KOPT-K1 (cell line): Measurements from ENCODE around the gene DCDC2C.
"Not testable (repeated sequence)": the region's sequence is repeated elsewhere in the genome, so short reads cannot be mapped to it uniquely, and the experiment has no call there.

ENCODE experiments used
- H3K27ac ChIP-seq: fragments of 200-600 bp; sonication (generic); 2 replicates; pipeline ENCODE4 v1.5.1; 2016; ENCODE audit warnings: antibody characterized with exemption, mild to moderate bottlenecking, low read depth, low read length; ENCODE audit not compliant: poor library complexity, severe bottlenecking
- H3K36me3 ChIP-seq: fragments of 200-600 bp; sonication (generic); 2 replicates; pipeline ENCODE4 v1.5.1; 2017; ENCODE audit warnings: antibody characterized with exemption, mild to moderate bottlenecking, low read length, moderate library complexity; ENCODE audit not compliant: insufficient read depth
- H3K9me3 ChIP-seq: fragments of 200-600 bp; sonication (generic); 2 replicates; pipeline ENCODE4 v1.5.1; 2017; ENCODE audit warnings: antibody characterized with exemption, low read length, mild to moderate bottlenecking; ENCODE audit not compliant: insufficient read depth, poor library complexity, severe bottlenecking

DCDC2C gene

DNA sequence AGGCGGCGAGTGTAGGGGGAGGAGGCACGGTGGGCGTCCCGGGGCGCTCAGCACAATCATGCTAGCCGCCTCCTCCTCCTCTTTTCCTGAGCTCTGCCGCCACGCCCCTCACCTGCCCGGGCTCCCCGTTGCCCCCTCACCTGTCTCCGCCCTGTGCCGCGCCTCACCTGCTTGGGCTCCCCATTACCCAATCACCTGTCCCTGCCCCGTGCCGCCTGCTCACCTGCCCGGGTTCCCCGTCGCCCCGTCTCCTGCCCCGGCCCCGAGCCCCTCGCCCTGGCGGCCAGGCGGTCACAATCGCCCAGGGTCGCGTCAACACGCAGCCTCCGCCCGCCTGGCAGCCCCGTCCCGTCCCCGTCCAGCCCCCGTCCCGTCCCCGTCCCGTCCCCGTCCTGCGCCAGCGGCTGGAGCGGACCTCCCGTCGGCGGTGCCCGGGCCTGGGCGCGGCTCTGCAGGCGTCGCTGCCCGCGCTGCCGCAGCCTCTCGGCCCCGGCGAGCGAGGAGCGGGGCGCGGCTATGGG lies at the start of gene DCDC2C:
TSS of gene DCDC2C (plus strand) at position 340 of the 521 bp plus-strand sequence. CDS start at position 517, 177 bp downstream.
- H3K36me3 ChIP-seq: no peaks in the 10 kb centered on the region
- no peaks in the 10 kb centered on the region for H3K9me3 ChIP-seq
- H3K27ac ChIP-seq: no peak within 1 kb of the TSS

DNA sequence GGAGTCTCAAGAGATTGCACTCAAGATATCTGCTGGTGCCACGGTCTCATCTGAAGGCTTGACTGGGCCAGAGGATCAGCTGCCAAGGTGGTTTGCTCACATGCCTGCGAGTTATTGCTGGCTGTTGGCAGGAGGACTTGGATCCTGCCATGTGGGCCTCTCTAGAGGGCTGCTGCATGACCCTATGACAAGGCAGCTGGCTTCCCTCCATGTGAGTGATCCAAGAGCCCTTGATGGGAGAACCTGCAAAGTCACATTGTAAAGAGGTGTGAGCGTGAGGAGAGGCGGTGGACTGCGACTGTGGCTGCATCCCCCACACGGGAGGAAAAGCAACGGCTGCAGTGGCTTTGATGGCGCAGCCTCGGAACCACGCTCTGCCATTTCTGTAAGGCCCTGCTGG lies 49.4 kb upstream of the DCDC2C start:
- no peak overlapping the region for H3K27ac ChIP-seq
- no peaks in the 10 kb centered on the region for H3K9me3 ChIP-seq
- H3K36me3 ChIP-seq: no peaks in the 10 kb centered on the region

DNA sequence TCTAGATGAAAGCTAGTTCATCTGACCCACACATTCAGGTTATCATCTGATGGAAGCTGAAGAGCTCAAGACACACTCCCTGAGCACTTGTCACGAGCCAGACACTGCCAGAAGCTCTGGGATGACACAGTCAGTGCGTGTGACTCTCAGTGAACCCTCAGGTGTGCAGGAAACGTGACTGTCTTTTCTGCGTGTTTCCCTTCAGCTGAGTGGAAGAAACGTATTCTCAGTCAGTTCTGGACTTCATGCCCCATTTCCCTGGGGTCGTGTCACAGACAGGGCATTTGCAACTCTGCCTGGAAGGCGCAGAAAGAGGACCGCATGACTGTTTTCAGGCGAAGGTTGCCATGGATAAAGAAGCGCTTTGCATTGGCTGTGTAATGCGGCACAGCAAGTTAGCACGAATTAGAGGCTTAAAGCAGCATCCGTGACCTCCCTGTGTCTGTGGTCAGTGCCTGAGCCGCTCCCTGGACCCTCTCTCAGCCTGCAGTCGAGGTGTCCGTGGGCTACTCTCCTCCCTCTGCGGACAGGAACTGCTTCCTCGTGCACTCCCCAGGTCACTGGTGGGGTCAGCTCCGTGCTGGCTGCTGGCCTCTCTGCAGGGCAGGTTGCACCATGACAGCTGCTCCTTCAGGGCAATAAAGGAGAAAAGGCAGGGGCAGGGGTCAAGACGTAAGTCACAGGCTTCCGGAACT lies 48.7 kb upstream of the DCDC2C start:
- no peaks in the 10 kb centered on the region for H3K36me3 ChIP-seq
- H3K27ac ChIP-seq: no peak overlapping the region
- H3K9me3 ChIP-seq: no peaks in the 10 kb centered on the region

- Histone ChIP-seq H3K9me3 (no peaks in the 10 kb centered on the region), H3K27ac (no peak overlapping the region), H3K36me3 (no peaks in the 10 kb centered on the region)
These were observed 47.3 kb upstream of the DCDC2C start for GRCh38 chr2:3655871-3656761.

- Histone ChIP-seq H3K36me3 (no peaks in the 10 kb centered on the region), H3K27ac (no peak overlapping the region), H3K9me3 (no peaks in the 10 kb centered on the region)
These were observed 46.3 kb upstream of the DCDC2C start for GRCh38 chr2:3656762-3657721.

- Histone ChIP-seq H3K27ac (no peak within 1 kb of the TSS), H3K9me3 (no peaks in the 10 kb centered on the region), H3K36me3 (no peaks in the 10 kb centered on the region)
These were observed 45.5 kb upstream of the DCDC2C start, which contains the start of gene ALLC for GRCh38 chr2:3657881-3658280. Gene ALLC (plus strand): TSS chr2:3658200. CDS start chr2:3671158, 12,958 bp downstream.

DNA sequence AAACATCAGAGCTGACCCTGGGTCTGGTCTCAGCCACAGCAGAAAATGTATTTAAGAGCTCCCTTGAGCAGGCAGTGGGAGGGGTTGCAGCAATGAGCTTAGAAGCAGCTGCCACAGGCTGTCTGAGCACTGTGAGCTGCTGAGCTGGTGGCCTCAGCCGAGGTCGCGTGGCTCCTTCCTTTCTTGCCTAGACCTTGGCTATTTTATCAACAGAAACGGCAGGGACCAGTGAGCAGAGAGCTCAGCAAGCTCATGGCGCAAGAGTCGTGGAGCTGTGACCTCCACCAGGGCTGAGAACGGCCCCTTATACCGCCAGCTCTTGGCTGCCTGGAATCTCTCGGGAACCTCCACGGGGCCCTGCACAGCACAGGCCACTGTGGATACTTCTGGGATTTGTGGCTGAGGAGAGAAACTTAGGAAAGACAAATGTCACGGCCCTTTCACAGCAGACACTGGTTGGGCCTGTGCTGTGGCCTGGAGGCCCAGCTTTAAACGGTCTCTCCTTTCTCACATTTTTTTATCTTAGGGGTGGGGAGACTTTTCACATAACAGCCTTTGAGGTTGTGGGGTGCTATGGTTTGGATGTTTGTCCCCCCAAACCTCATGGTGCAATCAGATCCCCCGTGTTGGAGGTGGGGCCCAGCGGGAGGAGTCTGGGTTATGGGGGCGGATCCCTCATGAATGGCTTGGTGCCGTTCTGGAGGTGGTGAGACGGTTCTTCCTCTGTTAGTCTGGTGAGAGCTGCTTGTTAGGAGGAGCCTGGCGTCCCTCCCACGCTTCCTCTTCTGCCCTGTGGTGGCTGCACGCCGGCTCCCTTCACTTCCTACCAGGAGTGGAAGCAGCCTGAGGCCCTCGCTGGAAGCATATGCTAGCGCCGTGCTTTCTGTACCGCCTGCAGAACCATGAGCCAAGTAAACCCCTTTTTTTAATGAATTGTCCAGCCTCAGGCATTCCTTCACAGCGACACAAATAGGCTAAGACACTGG lies 43.6 kb upstream of the DCDC2C start:
- no peaks in the 10 kb centered on the region for H3K36me3 ChIP-seq
- H3K27ac ChIP-seq: no peak overlapping the region
- H3K9me3 ChIP-seq: no peaks in the 10 kb centered on the region

DNA sequence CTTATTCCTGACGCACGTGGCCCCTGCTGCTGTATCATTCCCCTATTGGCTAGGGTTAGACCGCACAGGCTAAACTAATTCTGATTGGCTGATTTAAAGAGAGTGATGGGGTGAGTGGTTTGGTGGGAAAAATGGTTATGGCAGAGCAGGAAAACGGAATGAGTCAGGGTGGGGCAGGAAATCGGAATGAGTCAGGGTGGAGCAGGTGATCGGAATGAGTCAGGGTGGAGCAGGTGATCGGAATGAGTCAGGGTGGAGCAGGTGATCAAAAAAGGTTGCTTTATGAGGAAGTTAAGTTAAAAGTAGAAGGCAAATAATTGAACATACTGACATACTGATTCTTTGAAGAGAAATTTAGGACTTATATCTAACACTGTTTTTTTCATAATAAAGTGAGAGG lies 42.7 kb upstream of the DCDC2C start:
- not testable (repeated sequence) for H3K27ac ChIP-seq, H3K9me3 ChIP-seq, H3K36me3 ChIP-seq

DNA sequence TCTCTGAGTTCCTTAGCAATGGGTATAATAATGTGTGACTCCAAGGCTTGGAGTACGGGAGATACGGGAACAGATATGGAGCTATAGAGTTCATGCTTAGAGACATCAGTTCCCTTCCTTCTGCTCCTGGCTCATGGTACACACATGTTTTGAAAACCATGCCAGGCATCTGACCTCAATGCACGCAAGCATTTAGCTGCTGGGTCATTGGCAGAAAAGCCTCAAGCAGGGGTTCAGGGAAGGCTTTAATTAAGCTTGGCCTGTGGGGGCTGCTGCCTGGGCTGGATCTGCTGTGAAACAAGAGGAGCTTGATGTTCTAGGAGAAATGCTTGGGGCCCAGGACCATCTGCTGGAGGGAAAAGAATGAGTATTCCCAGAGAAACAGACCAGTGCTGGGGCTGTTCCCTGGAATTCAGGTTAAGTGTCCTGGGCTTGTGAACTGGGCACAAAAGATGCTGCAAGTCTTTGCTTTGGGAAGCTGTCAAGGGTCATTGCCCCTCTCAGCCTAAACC lies 42.2 kb upstream of the DCDC2C start:
- no peaks in the 10 kb centered on the region for H3K36me3 ChIP-seq
- no peak overlapping the region for H3K27ac ChIP-seq
- H3K9me3 ChIP-seq: no peaks in the 10 kb centered on the region

GRCh38 chr2:3662239-3662638 lies 41.1 kb upstream of the DCDC2C start:
- no peak overlapping the region for H3K27ac ChIP-seq
- no peaks in the 10 kb centered on the region for H3K9me3 ChIP-seq
- no peaks in the 10 kb centered on the region for H3K36me3 ChIP-seq

GRCh38 chr2:3664118-3664517 lies 39.3 kb upstream of the DCDC2C start:
- H3K36me3 ChIP-seq: no peaks in the 10 kb centered on the region
- H3K27ac ChIP-seq: no peak overlapping the region
- no peaks in the 10 kb centered on the region for H3K9me3 ChIP-seq

DNA sequence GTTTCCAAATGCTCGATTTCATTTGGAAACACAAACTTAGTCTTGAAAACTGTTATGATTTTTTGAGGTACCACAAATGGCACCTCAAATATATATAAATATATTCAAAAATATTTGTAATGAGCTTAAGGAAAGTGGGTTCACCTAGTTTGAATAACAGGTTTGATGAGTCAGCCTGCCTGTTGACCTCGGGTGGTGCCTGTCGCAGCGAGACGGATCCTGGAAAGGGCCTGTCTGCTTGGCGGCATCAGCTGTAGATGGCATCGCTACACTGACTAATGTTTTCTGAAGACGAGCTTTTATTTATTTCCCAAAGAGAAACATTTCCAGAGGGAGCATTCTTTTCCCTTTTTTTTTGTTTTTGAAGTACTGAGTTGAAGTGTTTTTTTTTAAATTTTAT lies 38.5 kb upstream of the DCDC2C start:
- Histone ChIP-seq H3K27ac (no peak overlapping the region), H3K36me3 (no peaks in the 10 kb centered on the region), H3K9me3 (no peaks in the 10 kb centered on the region)

DNA sequence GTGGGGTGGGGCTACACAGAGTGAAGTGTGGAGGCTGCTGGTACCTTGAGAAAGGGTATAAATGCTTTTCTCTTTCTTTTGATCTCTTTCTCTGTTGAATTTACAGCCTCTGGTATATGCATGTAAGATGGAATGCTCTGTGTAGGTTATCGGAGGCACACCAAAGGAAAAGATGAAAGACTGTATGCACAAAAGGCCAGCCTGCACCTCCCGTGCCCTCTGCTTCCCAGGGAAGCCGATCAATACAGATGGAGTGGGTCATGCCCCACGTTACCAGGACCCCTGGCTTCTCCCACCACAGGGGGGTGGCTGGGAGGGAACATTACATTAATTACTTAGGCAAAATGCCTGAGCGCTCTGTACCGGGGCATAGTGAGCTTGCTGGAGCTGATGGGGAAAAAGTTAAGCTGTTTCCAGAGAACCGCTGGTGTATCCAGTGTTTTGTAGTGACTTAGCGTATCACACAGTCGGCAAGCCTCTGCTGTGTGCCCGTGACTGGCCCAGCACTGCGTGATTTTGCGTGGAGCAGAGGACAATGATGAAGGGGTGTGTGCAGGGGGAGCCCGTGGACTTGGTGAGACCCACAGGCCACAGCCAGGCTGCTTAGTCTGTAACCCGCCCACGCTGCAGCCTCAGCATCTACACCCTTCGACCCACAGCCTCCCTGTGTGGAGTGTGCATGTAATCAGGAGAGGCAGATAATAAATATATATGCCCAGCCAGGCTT lies 37.3 kb upstream of the DCDC2C start:
- Histone ChIP-seq H3K27ac (no peak overlapping the region), H3K9me3 (no peaks in the 10 kb centered on the region)

More for the DNA sequence above, 37.3 kb upstream of the DCDC2C start:
- H3K36me3 ChIP-seq: no peaks in the 10 kb centered on the region
